Measurements from ENCODE around the gene CDKAL1. TPM values are rescaled to one million over a fixed set of nuclear protein-coding genes. Genes with fewer than 3 reads are reported as not detected.

The CDKAL1 gene
- total RNA-seq, 1 experiment from 2014 or later, result 11.8 TPM

GRCh38 chr6:21109391-21110178, 575.3 kb downstream of the CDKAL1 start:
- TF ChIP-seq CTCF (IDR thresholded peaks at IDR 0.05; ENCODE audit: unreplicated experiment), result no peak
- H3K36me3 Mint-ChIP-seq (ENCODE audit: insufficient read depth, unreplicated experiment), result no peaks in the 10 kb centered on the region
- ChIA-PET CTCF (no interaction called here), POLR2A (interaction anchor here (0.6 to 1.4 kb wide), 2 partner anchors 25 to 271 kb away, joined by 4 read pairs; no protein-coding TSS in a partner anchor)
- no peak overlapping the region for H3K27ac Mint-ChIP-seq (ENCODE audit: low read depth, unreplicated experiment)
- H3K4me1 Mint-ChIP-seq (ENCODE audit: insufficient read depth, unreplicated experiment), result peaks cover 14% of the 10 kb centered on the region
- no peaks in the 10 kb centered on the region for H3K27me3 Mint-ChIP-seq (ENCODE audit: insufficient read depth, unreplicated experiment)
- no peak overlapping the region for H3K4me3 Mint-ChIP-seq (ENCODE audit: unreplicated experiment)
- no peaks in the 10 kb centered on the region for H3K9me3 Mint-ChIP-seq (ENCODE audit: unreplicated experiment)
- peak; percentile 28 for DNase-seq (ENCODE audit: unreplicated experiment)
- BruUV-seq (replicated peaks), result no TSS peak
- intact Hi-C loops (cut with micrococcal nuclease), result no loop called here

GRCh38 chr6:21110684-21111083, 576.4 kb downstream of the CDKAL1 start:
- CTCF ChIA-PET, result interaction anchor here (0.7 kb wide), 1 partner anchor 540 kb away, joined by 3 read pairs; no protein-coding TSS in a partner anchor

GRCh38 chr6:21111093-21111725, 577.0 kb downstream of the CDKAL1 start:
- no peak for TF ChIP-seq CTCF (IDR thresholded peaks at IDR 0.05; ENCODE audit: unreplicated experiment)
- no peak overlapping the region for H3K4me3 Mint-ChIP-seq (ENCODE audit: unreplicated experiment)
- no peaks in the 10 kb centered on the region for H3K9me3 Mint-ChIP-seq (ENCODE audit: unreplicated experiment)
- intact Hi-C loops (cut with micrococcal nuclease), result no loop called here
- POLR2A ChIA-PET, result interaction anchor here (0.6 kb wide), 1 partner anchor 354 kb away, joined by 3 read pairs; no protein-coding TSS in a partner anchor
- BruUV-seq (replicated peaks), result no TSS peak
- H3K27ac Mint-ChIP-seq (ENCODE audit: low read depth, unreplicated experiment), result no peak overlapping the region
- CTCF ChIA-PET, result interaction anchor here (0.7 kb wide), 1 partner anchor 539 kb away, joined by 3 read pairs; no protein-coding TSS in a partner anchor
- H3K36me3 Mint-ChIP-seq (ENCODE audit: insufficient read depth, unreplicated experiment), result no peaks in the 10 kb centered on the region
- H3K27me3 Mint-ChIP-seq (ENCODE audit: insufficient read depth, unreplicated experiment), result no peaks in the 10 kb centered on the region
- peaks cover 14% of the 10 kb centered on the region for H3K4me1 Mint-ChIP-seq (ENCODE audit: insufficient read depth, unreplicated experiment)
- DNase-seq (ENCODE audit: unreplicated experiment), result peak; percentile 20

More at GRCh38 chr6:21110684-21111083, 576.4 kb downstream of the CDKAL1 start:
- Mint-ChIP-seq H3K4me3 (ENCODE audit: unreplicated experiment) (no peak overlapping the region), H3K27ac (ENCODE audit: low read depth, unreplicated experiment) (no peak overlapping the region), H3K36me3 (ENCODE audit: insufficient read depth, unreplicated experiment) (no peaks in the 10 kb centered on the region), H3K9me3 (ENCODE audit: unreplicated experiment) (no peaks in the 10 kb centered on the region), H3K4me1 (ENCODE audit: insufficient read depth, unreplicated experiment) (peaks cover 14% of the 10 kb centered on the region), H3K27me3 (ENCODE audit: insufficient read depth, unreplicated experiment) (no peaks in the 10 kb centered on the region)
- no peak for DNase-seq (ENCODE audit: unreplicated experiment)
- POLR2A ChIA-PET, result interaction anchor here (0.6 to 1.4 kb wide), 3 partner anchors 24 to 354 kb away, joined by 3 to 4 read pairs (median 3); no protein-coding TSS in a partner anchor
- no peak for TF ChIP-seq CTCF (IDR thresholded peaks at IDR 0.05; ENCODE audit: unreplicated experiment)
- BruUV-seq (replicated peaks), result no TSS peak
- intact Hi-C loops (cut with micrococcal nuclease), result no loop called here

GRCh38 chr6:21115111-21115510, 580.9 kb downstream of the CDKAL1 start:
- BruUV-seq (replicated peaks), result no TSS peak
- intact Hi-C loops (cut with micrococcal nuclease), result no loop called here
- peaks cover 4% of the 10 kb centered on the region for H3K36me3 Mint-ChIP-seq (ENCODE audit: insufficient read depth, unreplicated experiment)
- H3K4me3 Mint-ChIP-seq (ENCODE audit: unreplicated experiment), result no peak overlapping the region
- peaks cover 4% of the 10 kb centered on the region for H3K4me1 Mint-ChIP-seq (ENCODE audit: insufficient read depth, unreplicated experiment)
- ChIA-PET CTCF (interaction anchor here (1.5 kb wide), 1 partner anchor 13 kb away, joined by 3 read pairs; no protein-coding TSS in a partner anchor), POLR2A (no interaction called here)
- no peaks in the 10 kb centered on the region for H3K27me3 Mint-ChIP-seq (ENCODE audit: insufficient read depth, unreplicated experiment)
- DNase-seq (ENCODE audit: unreplicated experiment), result no peak
- TF ChIP-seq CTCF (IDR thresholded peaks at IDR 0.05; ENCODE audit: unreplicated experiment), result no peak
- H3K9me3 Mint-ChIP-seq (ENCODE audit: unreplicated experiment), result no peaks in the 10 kb centered on the region
- H3K27ac Mint-ChIP-seq (ENCODE audit: low read depth, unreplicated experiment), result no peak overlapping the region
